Gastrocnemius medialis (tissue), 4 donors: Measurements from ENCODE around the gene SOX11. TPM values are rescaled to one million over a fixed set of nuclear protein-coding genes. Genes with fewer than 3 reads are reported as not detected.

ENCODE experiments used
- ATAC-seq, 2 donors: fragments of 150-250 bp; one replicate each; pipeline ENCODE4 v1.9.1; 2016
- DNase-seq, 2 donors: peaks; one replicate each; pipeline ENCODE4 v3.0.0-alpha.2; 2019
- H3K27ac ChIP-seq, 4 donors: fragments of 200-600 bp; sonication (generic); 1 replicate in 1 of 4; 2 replicates in 3 of 4; pipeline ENCODE4 v1.5.1; 2016 to 2018; ENCODE audit warnings: mild to moderate bottlenecking in 2 of 4, moderate library complexity in 1 of 4
- H3K27me3 ChIP-seq, 3 donors: fragments of 200-600 bp; sonication (generic) in 2 of 3; 1 replicate in 1 of 3; 2 replicates in 2 of 3; pipeline versions ENCODE4 v1.5.1 to v1.6.0; 2016 to 2019; ENCODE audit warnings: mild to moderate bottlenecking in 1 of 3, moderate library complexity in 1 of 3
- H3K36me3 ChIP-seq, 2 donors: fragments of 200-600 bp; sonication (generic) in 1 of 2; one replicate each; pipeline ENCODE4 v1.5.1; 2017 to 2018
- H3K4me1 ChIP-seq, 2 donors: fragments of 200-600 bp; sonication (generic) in 1 of 2; one replicate each; pipeline ENCODE4 v1.5.1; 2016 to 2017; ENCODE audit warnings: mild to moderate bottlenecking in 2 of 2
- H3K4me3 ChIP-seq, 4 donors: fragments of 200-600 bp; sonication (generic) in 3 of 4; 1 replicate in 1 of 4; 2 replicates in 3 of 4; pipeline ENCODE4 v1.5.1; 2016 to 2019; ENCODE audit warnings: mild to moderate bottlenecking in 2 of 4
- H3K9me3 ChIP-seq, 3 donors: fragments of 200-600 bp; sonication (generic) in 2 of 3; 1 replicate in 1 of 3; 2 replicates in 2 of 3; pipeline ENCODE4 v1.5.1; 2016 to 2019
- POLR2A ChIP-seq, 2 donors: fragments of 450-650 bp; IDR thresholded peaks; one replicate each; pipeline ENCODE4 v1.6.1; 2017; ENCODE audit warnings: antibody characterized with exemption in 2 of 2, mild to moderate bottlenecking in 2 of 2, moderate library complexity in 2 of 2
- in situ Hi-C, 4 donors: fragments of 200-750 bp; cut with MboI; loops; one replicate each; pipeline versions ENCODE4 v1.15.0 to v1.8.0; 2017; ENCODE audit warnings: low sequenced_read_pairs in 4 of 4
- intact Hi-C: fragments of 100-400 bp; cut with DNase I; formaldehyde crosslinking; loops from one replicate; pipeline ENCODE4 v1.15.1; 2023; ENCODE audit warnings: low total_unique reads
- total RNA-seq, 4 donors: library from RNA; depleted of rRNA; stranded (reverse); fragments of >200 nt; gene quantifications; one replicate each; pipeline versions ENCODE4 v1.1.0 to v1.2.3, GENCODE V29; 2016
- TF ChIP-seq, protein P1 (sequence below), 5 experiments: fragments of 450-650 bp in 3 of 5; fragments of 200-600 bp in 2 of 5; sonication (generic) in 2 of 5; IDR thresholded peaks in 4 of 5; conservative IDR thresholded peaks in 1 of 5; 1 replicate in 4 of 5; 2 replicates in 1 of 5; pipeline ENCODE4 v1.5.1; 2016 to 2019; ENCODE audit warnings: antibody characterized with exemption in 5 of 5, mild to moderate bottlenecking in 3 of 5, moderate library complexity in 3 of 5

SOX11 gene
- total RNA-seq, 4 donors from 2014 or later, result not detected

DNA sequence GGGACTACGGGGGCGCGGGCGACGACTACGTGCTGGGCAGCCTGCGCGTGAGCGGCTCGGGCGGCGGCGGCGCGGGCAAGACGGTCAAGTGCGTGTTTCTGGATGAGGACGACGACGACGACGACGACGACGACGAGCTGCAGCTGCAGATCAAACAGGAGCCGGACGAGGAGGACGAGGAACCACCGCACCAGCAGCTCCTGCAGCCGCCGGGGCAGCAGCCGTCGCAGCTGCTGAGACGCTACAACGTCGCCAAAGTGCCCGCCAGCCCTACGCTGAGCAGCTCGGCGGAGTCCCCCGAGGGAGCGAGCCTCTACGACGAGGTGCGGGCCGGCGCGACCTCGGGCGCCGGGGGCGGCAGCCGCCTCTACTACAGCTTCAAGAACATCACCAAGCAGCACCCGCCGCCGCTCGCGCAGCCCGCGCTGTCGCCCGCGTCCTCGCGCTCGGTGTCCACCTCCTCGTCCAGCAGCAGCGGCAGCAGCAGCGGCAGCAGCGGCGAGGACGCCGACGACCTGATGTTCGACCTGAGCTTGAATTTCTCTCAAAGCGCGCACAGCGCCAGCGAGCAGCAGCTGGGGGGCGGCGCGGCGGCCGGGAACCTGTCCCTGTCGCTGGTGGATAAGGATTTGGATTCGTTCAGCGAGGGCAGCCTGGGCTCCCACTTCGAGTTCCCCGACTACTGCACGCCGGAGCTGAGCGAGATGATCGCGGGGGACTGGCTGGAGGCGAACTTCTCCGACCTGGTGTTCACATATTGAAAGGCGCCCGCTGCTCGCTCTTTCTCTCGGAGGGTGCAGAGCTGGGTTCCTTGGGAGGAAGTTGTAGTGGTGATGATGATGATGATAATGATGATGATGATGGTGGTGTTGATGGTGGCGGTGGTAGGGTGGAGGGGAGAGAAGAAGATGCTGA is 1.4 kb downstream of the SOX11 start:
- TF ChIP-seq, protein P1, sequence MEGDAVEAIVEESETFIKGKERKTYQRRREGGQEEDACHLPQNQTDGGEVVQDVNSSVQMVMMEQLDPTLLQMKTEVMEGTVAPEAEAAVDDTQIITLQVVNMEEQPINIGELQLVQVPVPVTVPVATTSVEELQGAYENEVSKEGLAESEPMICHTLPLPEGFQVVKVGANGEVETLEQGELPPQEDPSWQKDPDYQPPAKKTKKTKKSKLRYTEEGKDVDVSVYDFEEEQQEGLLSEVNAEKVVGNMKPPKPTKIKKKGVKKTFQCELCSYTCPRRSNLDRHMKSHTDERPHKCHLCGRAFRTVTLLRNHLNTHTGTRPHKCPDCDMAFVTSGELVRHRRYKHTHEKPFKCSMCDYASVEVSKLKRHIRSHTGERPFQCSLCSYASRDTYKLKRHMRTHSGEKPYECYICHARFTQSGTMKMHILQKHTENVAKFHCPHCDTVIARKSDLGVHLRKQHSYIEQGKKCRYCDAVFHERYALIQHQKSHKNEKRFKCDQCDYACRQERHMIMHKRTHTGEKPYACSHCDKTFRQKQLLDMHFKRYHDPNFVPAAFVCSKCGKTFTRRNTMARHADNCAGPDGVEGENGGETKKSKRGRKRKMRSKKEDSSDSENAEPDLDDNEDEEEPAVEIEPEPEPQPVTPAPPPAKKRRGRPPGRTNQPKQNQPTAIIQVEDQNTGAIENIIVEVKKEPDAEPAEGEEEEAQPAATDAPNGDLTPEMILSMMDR (IDR thresholded peaks at IDR 0.05 in 4 of 5, conservative IDR thresholded peaks at IDR 0.05 in 1 of 5), result no peak
- no peak for TF ChIP-seq POLR2A (IDR thresholded peaks at IDR 0.05)
- Histone ChIP-seq H3K4me3 (peak overlapping the region in 3 of 4 donors; percentile 22 to 43 (median 28)), H3K4me1 (peaks cover 6 to 11% of the 10 kb centered on the region in 2 donors), H3K9me3 (no peaks in the 10 kb centered on the region), H3K36me3 (no peaks in the 10 kb centered on the region), H3K27me3 (peaks cover 76 to 88% (median 86%) of the 10 kb centered on the region in 3 donors), H3K27ac (no peak overlapping the region)
- intact Hi-C loops (no loop called here), in situ Hi-C loops (no loop called here)
- DNase-seq (no peak), ATAC-seq (no peak)

DNA sequence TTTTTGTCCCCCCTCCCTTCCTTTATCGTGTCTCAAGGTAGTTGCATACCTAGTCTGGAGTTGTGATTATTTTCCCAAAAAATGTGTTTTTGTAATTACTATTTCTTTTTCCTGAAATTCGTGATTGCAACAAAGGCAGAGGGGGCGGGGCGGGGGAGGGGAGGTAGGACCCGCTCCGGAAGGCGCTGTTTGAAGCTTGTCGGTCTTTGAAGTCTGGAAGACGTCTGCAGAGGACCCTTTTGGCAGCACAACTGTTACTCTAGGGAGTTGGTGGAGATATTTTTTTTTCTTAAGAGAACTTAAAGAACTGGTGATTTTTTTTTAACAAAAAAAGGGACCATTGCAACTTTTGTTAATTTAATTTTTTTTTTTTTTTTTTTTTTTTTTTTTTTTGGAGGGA is 2.1 kb downstream of the SOX11 start:
- H3K36me3 ChIP-seq, result no peaks in the 10 kb centered on the region
- DNase-seq (no peak), ATAC-seq (no peak)
- H3K4me1 ChIP-seq, result peaks cover 6 to 11% of the 10 kb centered on the region in 2 donors
- in situ Hi-C loops, result no loop called here
- intact Hi-C loops, result no loop called here
- no peak for TF ChIP-seq POLR2A (IDR thresholded peaks at IDR 0.05)
- TF ChIP-seq, protein P1 (IDR thresholded peaks at IDR 0.05 in 4 of 5, conservative IDR thresholded peaks at IDR 0.05 in 1 of 5), result no peak
- no peak overlapping the region for H3K4me3 ChIP-seq
- no peaks in the 10 kb centered on the region for H3K9me3 ChIP-seq
- peaks cover 81 to 94% (median 91%) of the 10 kb centered on the region in 3 donors for H3K27me3 ChIP-seq
- H3K27ac ChIP-seq, result no peak overlapping the region

DNA sequence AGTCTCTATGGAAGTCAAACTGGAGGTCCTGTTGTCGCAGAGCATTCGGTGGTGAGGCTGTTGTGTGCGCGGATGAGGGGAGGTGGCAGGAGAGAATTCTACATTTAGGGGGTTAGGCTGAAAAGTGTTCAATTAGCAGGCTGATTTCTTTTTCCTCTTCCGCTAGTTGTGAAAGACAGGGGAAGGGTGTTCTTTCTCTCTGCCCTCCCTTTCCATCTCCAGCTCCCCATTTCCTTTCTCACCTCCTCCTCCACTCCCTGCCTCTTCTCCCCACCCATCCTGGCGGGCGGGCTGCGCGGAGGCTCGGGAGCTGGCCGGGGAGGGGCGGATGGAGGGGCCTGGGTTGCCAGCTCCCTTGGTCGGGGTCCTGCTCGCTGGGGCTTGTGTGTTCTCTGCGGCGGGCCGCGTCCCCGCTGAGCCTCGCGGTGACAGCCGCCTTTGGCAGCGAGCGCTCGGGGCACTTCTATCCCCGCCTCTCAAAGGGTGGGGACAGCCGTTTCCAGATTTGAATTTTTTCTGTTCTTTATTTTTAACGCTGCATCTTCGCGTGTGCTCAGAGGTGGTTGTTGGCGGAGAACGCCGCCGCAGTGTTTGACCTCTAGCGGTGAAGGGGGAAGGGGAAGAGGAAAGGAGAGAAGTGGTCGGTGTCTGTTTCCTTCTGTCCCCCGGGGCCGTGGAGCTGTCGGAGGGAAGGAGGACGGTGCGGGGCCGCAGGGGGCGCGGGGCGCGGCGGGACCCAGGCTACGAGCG is 3.6 kb downstream of the SOX11 start:
- no peak for ATAC-seq
- Histone ChIP-seq H3K9me3 (no peaks in the 10 kb centered on the region), H3K27me3 (peaks cover 81 to 92% (median 87%) of the 10 kb centered on the region in 3 donors), H3K36me3 (no peaks in the 10 kb centered on the region), H3K4me1 (peaks cover 6 to 11% of the 10 kb centered on the region in 2 donors), H3K27ac (no peak overlapping the region), H3K4me3 (peak overlapping the region; percentile 37 to 50 (median 42))
- intact Hi-C loops, result no loop called here
- no peak for DNase-seq
- in situ Hi-C loops, result no loop called here
- TF ChIP-seq, protein P1 (IDR thresholded peaks at IDR 0.05 in 4 of 5, conservative IDR thresholded peaks at IDR 0.05 in 1 of 5), result no peak
- TF ChIP-seq POLR2A (IDR thresholded peaks at IDR 0.05), result peak in 1 of 2 donors; percentile 9

DNA sequence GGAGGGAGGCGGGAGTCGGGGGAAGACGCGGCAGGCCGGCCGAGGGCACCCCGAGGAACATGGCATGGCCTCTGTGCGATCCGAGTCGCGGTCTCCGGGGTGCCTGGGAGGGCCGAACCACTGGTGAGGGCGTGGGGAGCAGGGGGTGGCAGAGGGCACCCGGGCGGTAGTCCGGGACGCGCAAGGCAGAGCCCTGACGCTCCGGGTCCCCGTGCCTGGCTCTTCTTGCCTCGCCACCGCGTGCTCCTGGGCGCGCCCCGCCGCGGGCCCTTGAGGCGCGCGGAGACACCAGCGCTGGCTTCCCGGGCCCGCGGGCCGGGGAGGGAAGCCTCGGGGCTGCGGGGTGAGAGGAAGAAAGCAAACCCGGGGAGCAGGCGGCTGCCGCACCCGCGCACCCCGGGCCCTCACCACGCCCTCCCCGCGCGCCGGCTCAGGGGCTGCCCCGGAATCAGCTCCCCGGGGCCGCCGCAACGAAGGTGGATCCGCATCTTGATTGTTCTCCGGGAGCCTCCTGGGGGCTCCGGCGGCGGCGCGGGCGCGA is 4.3 kb downstream of the SOX11 start:
- intact Hi-C loops (no loop called here), in situ Hi-C loops (no loop called here)
- Histone ChIP-seq H3K9me3 (no peaks in the 10 kb centered on the region), H3K36me3 (no peaks in the 10 kb centered on the region), H3K27me3 (peaks cover 79 to 88% (median 83%) of the 10 kb centered on the region in 3 donors), H3K4me1 (peaks cover 6 to 11% of the 10 kb centered on the region in 2 donors), H3K4me3 (peak overlapping the region; percentile 37 to 50 (median 42)), H3K27ac (no peak overlapping the region)
- DNase-seq (no peak), ATAC-seq (no peak)
- no peak for TF ChIP-seq POLR2A (IDR thresholded peaks at IDR 0.05)
